Measurements from ENCODE around the gene CPSF3.
"Not testable (repeated sequence)": the region's sequence is repeated elsewhere in the genome, so short reads cannot be mapped to it uniquely, and the experiment has no call there.

Gene CPSF3

DNA sequence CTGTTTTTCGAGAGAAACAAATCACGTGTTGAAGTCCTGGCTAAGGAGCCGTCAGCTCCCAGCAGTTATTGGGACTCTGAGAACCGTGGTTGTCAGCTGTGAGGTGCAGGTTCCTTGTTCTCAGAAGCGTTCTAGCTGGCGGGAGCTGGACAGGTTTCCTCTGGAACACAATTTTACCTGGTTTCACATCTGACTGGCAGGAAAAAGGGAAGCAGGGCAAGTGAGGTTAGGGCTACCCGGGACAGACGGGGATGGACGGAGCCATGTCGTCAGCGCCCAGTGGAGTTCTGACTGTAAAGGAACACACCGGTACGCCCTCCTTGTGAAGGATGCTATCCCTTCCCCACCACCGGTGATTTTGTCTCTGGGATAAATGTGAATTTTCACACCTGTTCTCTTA, 26.3 kb upstream of the CPSF3 start:
- DNase-seq, result no peak

DNA sequence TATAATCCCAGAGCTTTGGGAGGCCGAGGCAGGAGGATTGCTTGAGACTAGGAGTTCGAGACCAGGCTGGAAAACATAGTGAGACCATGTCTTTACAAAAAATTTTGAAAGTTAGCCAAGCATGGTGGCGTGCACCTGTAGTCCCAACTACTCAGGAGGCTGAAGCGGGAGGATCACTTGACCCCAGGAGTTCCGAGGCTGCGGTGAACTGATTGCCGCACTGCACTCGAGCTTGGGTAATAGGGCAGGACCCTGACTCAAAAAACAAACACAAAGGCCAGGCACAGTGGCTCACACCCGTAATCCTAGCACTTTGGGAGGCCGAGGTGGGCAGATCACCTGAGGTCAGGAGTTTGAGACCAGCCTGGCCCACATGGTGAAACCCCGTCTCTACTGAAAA, 25.2 kb upstream of the CPSF3 start:
- not testable (repeated sequence) for DNase-seq

DNA sequence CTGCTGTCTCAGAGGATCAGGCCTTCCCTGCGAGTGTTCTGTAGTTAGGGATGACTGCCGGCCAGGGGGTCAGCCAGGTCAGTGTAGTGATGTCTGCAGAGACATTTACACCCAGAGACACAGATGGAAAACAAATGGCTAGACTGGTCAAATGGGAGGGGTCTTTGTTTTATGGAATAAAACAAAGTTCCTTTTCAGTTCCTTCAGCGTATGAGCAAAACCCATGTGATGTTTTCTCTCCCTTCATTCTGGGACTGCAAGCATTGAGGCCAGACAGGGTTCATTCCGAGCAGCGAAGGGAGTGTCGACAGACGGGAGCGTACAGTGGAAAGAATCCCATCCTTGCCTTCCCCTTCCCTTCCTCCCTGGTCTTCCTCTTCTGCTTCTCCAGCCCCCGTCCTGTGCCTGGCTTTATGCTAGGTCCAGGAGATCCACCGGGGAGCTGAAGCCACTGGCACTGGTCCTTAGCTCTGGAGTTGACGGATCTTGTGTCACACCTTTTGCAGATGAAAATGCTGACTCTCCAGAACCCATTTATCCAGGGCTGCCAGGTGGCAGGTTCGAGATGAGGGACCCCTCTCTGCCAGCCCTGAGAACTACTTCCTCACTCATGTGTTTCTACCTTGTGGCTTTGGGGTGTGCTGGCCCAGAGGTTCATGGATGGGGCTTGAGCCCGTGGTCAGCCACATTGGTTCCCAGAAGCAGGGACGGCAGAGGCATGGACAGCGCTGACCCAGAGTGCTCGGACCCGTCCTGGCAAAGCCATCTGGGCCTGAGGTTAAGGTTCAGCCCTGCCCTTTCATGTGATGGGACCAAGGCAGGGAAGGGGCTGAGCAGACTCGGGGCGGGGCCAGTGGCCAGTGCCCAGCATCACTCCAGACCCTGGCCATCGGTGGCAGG, 24.3 kb upstream of the CPSF3 start:
- no peak for DNase-seq

DNA sequence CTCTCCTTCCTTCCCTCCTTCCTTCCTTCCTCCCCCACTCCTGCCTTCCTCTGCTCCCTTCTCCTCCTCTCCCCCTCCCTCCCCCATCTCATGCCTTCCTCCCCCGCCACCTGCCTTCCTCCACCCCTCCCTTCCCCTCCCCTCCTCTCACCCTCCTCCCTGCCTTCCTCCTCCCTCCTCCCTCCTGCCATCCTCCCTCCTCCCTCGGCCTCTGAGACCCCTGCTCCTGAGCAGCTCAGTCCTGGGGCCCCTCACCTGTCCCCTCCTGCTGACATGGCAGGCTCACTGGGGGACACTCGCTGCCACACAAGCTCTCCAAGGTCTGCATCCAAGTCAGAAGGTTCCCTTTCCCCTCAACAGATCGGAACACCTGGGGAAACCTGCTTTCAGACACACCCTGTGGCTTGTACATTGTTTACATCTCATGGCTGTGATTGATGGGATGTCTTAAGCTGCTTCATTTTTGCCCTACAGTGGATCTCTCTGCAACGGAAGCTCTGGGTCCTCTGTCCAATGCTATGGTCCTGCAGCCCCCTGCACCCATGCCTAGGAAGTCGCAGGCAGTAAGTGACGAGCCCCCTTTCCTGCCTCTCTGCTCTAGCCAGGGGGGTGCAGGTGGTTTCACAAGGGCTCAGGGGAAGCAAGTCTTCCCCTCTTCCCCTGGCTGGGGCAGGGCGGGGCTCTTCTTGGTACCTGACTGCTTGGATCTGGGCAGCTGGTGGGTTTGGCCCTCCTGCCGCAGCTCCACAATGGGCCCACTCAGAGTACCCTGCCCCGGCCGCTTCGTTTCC, 23.0 kb upstream of the CPSF3 start:
- DNase-seq, result no peak

DNA sequence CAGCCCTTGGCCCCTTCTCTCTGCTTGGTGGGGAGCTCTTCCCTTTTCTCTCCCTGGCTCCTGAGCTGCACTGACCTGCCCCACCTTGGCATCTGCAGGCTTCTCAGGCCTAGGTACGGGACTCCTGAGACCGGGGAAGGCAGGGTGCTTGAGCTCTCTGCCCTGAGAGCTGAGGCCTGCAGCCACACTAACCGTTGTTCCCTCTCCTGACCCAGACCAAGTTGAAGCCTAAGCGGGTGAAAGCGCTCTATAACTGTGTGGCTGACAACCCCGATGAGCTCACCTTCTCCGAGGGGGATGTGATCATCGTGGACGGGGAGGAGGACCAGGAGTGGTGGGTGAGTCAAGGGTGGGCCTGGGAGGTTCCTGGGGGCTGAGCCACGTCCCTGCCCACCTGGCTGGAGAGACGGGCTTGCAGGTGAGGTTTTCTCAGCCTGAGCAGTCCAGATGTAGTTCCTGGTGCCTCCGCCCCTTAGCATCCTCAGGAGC, 22.4 kb upstream of the CPSF3 start:
- no peak for DNase-seq

DNA sequence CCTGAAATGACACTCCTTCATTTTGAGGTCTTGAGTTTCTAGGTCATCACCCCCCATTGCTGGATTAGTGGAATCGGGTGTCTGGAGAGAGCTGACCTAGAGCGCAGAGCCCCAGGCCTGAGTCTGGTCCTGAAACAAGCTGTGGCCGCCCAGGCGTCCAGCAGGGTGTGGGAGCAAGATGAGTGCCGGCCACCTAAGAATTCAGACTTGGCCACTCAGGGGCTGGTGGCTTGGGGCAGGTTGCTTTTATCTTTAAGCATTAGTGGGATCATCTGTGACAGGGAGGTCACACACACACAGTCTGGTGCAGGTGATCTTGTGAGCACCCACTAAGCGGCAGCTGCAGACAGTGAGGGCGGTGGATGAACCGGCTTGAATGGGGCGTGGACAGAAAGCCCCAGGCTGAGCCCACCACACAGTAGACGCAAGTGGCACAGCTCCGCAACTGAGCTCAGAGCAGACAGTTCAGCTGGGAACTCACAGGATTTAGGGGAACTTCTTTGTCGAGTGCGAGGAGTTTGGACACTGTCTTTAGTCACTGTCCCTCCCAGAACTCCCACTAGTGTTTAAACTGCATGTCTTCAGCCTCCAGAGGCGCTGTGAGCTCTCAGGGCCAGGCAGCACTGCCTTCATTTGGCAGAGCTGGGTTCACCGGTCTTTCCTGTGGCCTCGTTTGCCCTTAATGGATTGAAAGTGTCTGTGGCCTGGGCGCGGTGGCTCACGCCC, 21.6 kb upstream of the CPSF3 start:
- DNase-seq, result no peak

DNA sequence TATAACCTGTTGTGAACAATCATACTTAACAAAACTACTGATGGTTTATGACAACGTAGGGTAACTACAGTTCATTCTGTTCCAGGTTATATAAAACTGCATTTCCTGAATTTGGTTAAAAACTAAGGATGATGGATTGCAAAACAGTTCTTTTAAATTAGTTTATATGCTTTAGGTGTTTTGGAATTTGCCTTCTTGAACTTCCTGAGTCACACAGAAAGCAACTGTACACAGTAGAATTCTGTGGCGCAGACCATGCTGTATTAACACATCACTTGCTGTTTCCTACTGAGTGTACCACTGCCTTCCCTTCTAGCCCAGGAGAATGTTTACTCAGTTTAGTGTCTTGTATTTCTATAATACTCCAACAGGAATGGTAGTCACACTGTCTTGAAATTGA, 19.5 kb upstream of the CPSF3 start:
- DNase-seq, result no peak

DNA sequence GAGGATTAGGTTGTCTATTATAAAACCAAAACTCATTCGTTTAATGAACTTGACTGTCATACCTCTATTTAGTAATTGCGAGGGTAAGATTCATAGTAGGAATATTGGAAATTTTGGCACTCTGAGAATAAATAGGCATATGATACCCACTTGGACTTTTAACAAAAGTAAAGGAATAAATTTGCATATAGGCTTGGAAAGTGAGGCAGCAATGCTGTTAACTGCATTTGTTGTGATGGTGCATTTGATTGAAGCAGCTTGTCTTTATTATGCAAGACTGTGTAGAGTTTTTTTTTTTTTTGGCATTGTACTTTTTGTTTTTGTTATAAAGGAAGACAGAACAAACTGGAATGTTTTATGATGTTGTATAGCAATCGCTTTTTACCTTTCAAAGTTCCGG, 19.0 kb upstream of the CPSF3 start:
- DNase-seq, result no peak

DNA sequence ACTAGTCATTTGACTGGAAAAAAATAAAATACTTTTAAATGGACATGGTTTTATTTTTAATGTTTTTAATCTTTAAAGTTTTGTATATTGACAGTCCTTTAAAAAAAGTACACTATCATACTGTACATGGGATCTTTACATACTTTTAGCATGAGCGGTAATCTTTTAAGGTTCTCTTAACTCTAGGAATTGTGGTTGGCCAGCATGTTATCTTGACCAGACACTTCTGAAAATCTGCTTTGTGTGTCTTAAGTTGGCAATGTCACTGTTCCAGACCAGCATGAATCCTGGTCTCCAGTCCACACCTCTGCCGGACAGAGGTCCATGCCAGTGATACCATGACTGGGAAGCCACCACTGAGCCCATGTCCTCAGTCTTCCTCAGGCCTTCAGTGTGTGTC, 17.8 kb upstream of the CPSF3 start:
- DNase-seq, result no peak

DNA sequence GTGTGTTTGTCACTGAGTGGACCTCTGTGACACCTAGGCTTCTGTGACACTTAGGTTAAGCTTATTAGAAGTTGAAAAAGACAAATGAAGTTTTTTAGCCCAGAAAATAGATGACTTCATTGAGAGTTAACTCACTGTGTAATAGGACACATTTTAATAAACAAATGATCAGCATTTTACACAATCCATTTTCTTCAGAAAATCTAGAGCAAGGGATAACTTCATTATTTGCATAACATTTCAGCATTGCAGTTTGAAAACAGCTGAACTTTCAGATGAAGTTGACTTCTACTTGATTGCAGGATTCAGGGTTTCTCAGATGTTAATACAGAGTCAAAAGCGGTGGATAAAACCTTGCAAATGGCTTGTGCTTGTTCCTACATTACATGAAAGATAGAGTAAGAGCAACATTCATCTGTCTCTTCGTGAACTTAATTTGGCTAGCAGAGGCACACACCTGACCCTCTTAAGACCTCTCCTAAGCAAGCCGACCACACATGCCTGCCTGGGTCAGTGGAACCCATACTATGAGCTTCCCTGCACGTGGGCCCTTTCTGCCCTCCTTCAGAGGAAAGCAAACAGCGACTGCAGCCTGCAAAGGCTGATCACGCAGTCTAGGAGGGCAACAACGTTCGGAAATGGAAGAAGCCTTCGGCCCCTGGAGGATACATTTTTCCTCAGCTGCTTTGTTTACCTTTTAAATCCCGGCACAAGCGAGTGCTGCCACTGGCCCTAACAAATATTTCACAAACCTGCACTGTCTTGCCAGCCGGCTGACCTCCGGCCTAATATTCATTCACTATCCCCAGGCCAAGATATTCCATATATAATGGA, 16.7 kb upstream of the CPSF3 start:
- DNase-seq, result no peak

DNA sequence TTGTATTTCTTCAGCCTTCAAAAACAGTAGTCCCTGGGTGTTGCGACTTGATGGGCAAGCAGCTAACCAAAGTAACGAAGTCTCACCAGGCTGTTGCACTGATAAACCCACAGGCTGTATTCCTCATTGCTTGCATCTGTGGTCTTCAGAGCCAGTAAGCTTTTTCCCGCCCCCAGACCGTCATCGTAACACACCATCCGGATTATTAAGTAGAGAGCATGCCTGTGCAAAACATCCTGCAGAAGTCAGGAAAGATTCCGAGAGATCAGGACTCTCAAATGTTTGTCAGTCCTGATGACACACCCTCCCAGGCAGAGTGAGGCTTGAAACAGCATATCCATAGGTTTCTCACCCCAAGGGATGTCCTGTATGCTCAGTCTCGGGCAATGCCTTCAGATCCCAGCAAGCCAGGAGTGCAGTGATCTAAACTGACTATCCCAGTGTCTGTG, 16.1 kb upstream of the CPSF3 start:
- no peak for DNase-seq

DNA sequence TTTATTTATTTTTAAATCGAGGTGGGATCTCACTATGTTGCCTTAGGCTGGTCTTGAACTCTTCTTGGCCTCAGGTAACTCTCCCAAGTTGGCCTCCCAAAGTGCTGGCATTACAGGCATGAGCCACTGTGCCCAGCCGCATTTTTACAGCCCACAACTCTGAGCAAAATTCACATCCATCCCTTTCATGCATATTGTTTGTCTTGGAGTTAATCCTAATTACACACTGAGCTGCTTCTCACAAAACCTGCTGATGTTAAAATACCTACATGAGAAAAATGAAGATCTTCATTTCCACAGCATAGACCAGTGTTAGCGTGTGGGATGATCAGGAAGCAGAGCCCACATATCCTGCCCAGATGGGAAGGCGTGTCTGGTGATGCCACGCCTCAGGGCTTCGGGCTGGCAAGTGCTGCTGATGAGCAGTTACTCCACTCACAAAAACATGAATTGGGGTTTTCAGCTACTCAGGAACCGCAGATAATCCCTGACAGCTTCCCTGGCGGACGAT, 14.8 kb upstream of the CPSF3 start:
- peak; percentile 99 for DNase-seq

DNA sequence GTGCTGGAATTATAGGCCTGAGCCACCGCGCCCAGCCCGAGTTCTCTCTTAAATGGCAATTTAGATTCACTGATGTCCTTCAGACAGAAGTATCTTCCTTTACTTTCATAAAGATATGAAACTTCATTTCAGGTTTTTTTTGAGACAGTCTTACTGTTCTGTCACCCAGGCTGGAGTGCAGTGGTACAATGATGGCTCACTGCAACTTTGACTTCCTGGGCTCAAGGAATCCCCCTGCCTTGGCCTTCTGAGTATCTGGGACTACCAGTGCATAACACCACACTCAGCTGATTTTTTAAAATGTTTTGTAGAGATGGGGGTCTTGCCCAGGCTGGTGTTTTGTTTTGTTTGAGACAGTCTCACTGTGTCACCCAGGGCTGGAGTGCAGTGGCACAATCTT, 13.3 kb upstream of the CPSF3 start:
- no peak for DNase-seq

DNA sequence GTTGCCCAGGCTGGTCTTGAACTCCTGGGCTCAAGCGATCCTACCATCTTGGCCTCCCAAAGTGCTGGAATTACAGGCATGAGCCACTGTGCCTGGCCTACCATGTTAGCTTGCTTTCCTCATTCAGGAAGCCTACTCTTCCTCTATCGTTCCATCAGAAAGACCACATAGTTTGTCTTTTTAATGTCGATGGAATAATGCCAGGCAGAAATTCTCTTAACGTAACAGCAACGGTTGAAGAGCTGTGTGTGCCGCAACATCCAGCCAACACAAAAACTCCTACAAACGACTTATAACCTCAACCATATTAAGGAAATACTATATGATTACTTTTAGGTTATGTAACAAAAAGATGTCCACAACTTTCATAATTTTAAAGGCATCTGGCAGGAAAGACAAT, 10.7 kb upstream of the CPSF3 start:
- no peak for DNase-seq

DNA sequence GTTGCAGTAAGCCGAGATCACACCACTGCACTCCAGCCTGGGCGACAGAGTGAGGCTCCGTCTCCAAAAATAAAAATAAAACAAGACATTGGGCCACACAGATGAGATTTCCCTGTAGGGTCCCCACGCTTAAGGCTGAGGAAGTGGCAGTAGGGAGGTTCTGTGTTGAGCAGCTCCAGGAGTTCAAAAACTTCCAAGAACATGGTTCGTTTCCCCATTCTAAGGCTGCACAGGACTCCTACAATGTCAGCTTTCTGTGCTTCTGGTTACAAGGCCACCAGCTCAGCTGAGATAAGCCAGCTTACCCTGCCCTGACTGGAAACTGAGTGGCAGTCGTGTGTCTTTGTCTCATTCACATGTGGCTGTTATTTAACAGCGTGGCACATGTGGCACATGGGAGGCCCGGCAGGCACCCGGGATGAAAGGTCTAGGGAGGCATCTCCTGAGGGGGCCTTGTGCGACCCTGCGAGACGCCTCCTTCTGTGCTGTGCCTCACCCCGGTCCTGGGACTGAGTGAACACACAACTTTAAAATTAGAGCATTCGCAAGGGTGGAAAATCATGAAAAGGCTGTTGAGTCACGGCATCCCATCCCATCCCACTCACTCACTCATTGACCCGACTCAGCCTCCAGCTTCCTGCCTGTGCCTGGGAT, 7.8 kb upstream of the CPSF3 start:
- no peak for DNase-seq

DNA sequence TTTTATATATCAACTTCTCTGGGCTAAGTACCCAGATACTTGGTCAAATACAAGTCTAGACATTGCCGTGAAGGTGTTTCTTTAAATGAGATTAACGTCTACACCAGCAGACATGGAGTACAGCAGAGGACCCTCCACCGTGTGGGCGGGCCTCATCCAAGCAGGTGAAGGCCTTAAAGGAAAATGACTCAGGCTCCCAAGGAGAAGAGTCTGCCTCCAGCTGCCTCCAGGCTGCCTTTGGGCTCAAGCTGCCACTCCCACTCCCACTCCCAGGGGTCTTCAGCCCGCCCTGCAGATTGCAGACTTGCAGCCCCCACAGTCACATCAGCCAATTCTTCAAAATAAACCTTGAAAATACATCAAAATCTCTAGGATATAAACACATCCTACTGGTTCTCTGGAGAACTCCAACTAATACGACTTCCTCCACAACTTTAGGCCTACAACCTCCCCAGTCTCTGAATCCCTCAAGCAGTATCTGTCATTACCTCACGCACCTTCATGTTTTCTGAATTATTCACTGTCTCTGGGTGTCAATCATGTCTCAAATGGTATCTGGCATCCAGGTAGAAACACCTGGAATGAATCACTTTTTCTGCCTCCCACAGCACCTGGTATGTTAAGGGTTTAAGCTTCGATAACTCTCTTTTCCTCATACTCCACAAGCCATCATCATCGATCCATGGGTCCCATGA, 7.0 kb upstream of the CPSF3 start:
- DNase-seq, result no peak

DNA sequence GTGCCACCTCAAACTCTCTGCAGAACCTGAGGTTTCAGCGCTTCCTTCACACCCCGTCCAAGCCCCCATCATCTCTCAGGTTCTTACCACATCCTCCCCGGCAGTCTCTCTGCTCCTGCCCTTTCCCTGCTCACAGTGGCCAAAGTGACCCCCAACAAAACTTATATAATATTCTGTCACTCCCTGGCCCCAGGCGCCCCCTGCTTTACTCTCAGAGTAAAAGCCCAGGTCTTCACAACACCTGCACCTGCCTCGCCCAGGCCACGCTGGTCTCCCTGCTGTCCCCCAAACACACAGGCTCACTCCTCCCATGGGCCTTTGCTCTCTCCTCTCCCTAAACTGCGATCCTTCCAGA, 6.5 kb upstream of the CPSF3 start:
- DNase-seq, result no peak

DNA sequence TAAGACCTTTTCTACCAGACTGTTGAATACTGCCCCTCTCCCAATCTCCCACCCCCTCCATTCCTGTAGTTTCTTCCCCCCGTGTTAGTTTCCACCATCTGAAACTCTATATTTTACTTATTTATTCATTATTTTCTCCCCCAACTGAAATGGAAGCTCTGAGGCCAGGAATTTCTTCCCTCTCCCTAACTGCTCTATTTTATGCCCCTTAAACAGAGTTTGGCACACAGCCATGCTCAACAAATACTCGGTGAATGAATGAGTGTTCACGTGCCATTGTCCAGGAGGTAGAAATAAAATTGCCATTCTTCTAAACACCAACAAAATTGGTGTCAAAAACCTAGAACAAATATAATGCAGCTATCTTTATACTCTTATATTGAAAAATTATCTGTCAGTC, 5.7 kb upstream of the CPSF3 start:
- no peak for DNase-seq

DNA sequence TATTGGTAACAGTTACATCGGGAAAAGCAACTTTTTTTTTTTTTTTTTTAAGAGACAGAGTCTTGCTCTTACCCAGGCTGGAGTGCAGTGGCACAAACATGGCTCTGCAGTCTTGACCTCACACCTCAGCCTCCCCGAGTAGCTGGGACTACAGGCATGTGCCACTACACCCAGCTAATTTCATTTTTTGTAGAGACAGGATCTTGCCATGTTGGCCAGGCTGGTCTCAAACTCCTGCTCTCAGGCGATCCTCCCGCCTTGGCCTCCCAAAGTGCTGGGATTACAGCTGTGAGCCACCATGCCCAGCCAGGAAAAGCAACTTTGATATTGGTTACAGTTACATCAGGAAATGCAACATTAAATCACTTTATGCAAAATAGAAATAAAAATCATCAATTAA, 4.7 kb upstream of the CPSF3 start:
- DNase-seq, result no peak

DNA sequence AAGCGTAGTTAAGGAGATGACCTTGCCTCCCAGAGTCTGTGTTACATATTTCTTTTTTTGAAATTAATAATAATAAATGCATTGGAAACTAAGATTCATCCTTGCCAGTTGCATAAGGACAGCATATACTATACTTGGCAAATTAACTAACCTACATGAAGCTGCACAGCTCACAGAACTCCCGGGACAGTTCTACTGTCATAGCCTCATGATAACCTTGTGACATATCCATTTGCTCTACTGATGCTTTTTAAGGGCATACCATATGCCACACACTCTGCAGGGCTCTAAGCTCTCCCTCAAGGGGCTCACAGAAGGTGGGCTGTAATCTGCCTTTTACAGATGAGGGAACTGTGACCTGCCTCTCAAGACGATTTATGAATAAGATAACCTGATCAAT, 3.9 kb upstream of the CPSF3 start:
- DNase-seq, result no peak

DNA sequence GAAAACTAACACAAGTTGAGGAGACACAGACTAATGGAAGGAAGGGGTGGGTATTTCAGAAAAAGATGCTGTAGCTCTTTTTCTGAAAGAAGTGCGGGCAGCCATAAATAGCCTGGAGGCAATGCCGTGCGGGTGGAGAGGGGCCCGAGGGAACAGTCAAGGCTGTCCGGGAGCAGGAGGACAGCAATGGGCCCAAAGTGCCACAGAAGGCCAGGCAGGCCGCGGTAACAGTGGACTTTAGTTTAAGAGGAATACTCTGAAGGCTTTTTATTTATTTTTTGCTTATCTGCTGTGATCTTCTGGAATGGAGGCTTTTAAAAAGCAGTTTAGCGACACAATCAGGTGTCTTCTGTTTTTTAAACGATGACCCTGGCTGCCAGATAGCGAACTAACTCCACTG, 3.0 kb upstream of the CPSF3 start:
- no peak for DNase-seq

Data from NCI-H1694 treated with DMSO at 0.1 percent for 48 hours (cell line).